H1 (cell line): ENCODE results near the gene BRIP1. TPM values are rescaled to one million over a fixed set of nuclear protein-coding genes. Genes with fewer than 3 reads are reported as not detected.

ENCODE experiments used
- CTCF ChIA-PET: fragments of 300-600 bp; sonication (Branson Sonifier 250); formaldehyde crosslinking; loops from one replicate; lab custom pipeline; 2021; ENCODE audit not compliant: partially characterized antibody; lab: Charles Lee
- POLR2A ChIA-PET: fragments of 300-600 bp; sonication (Branson Sonifier 250); formaldehyde crosslinking; loops from one replicate; lab custom pipeline; 2021; ENCODE audit warnings: inconsistent platforms; ENCODE audit not compliant: partially characterized antibody; lab: Charles Lee
- DNase-seq, 2 experiments: peaks; one replicate each; pipeline versions ENCODE4 v3.0.0 to v3.0.0-alpha.2; 2010 to 2022; ENCODE audit warnings: low spot score in 2 of 2, low read depth in 1 of 2, mixed read lengths in 1 of 2
- FAIRE-seq: peaks from 2 replicates; lab custom pipeline; 2011; peaks lifted over from hg19 to GRCh38; lab: Jason Lieb, UNC
- H2AFZ ChIP-seq: 2 replicates; pipeline ENCODE4 v1.8.1; 2012; ENCODE audit warnings: low read length, inconsistent platforms
- H2AK5ac ChIP-seq: 2 replicates; pipeline ENCODE4 v1.6.1; 2013; ENCODE audit warnings: low read depth, low read length
- H2BK120ac ChIP-seq: replicated peaks from 2 replicates; pipeline ENCODE3; 2013; ENCODE audit warnings: low read depth, low read length, inconsistent platforms
- H2BK12ac ChIP-seq: 2 replicates; pipeline ENCODE4 v1.6.1; 2013; ENCODE audit warnings: low read depth, low read length
- H2BK15ac ChIP-seq: 2 replicates; pipeline ENCODE4 v1.6.1; 2013; ENCODE audit warnings: low read length
- H2BK20ac ChIP-seq: 2 replicates; pipeline ENCODE4 v1.6.1; 2013; ENCODE audit warnings: low read length
- H2BK5ac ChIP-seq: 2 replicates; pipeline ENCODE4 v1.6.1; 2013; ENCODE audit warnings: low read depth, low read length
- H3K14ac ChIP-seq: 2 replicates; pipeline ENCODE4 v1.6.1; 2013; ENCODE audit warnings: inconsistent platforms; ENCODE audit not compliant: insufficient read length
- H3K18ac ChIP-seq: 2 replicates; pipeline ENCODE4 v1.6.1; 2013; ENCODE audit warnings: low read length; ENCODE audit errors: extremely low read depth
- H3K23ac ChIP-seq: 2 replicates; pipeline ENCODE4 v1.6.1; 2013; ENCODE audit warnings: inconsistent platforms; ENCODE audit not compliant: insufficient read length
- H3K23me2 ChIP-seq: 2 replicates; pipeline ENCODE4 v1.6.1; 2013; ENCODE audit warnings: low read depth, low read length
- H3K27ac ChIP-seq: 2 replicates; pipeline ENCODE4 v1.6.1; 2011; ENCODE audit warnings: low read depth, low read length, inconsistent platforms
- H3K27me3 ChIP-seq, 4 experiments: replicated peaks in 1 of 4; 1 replicate in 1 of 4; 2 replicates in 3 of 4; pipeline versions ENCODE4 v1.6.1 to v1.8.1; 2011 to 2013; ENCODE audit warnings: low read length in 3 of 4, mild to moderate bottlenecking in 3 of 4, inconsistent platforms in 2 of 4, mixed read lengths in 2 of 4, moderate library complexity in 1 of 4; ENCODE audit not compliant: control insufficient read depth in 3 of 4, insufficient read depth in 3 of 4; ENCODE audit errors: extremely low read depth in 1 of 4
- H3K36me3 ChIP-seq, 4 experiments: 2 replicates each; pipeline versions ENCODE4 v1.6.1 to v1.8.1; 2011 to 2013; ENCODE audit warnings: mild to moderate bottlenecking in 4 of 4, low read length in 3 of 4, moderate library complexity in 2 of 4, control low read depth in 1 of 4, inconsistent platforms in 1 of 4; ENCODE audit not compliant: insufficient read depth in 4 of 4, control insufficient read depth in 2 of 4
- H3K4ac ChIP-seq: replicated peaks from 2 replicates; pipeline ENCODE3; 2013; ENCODE audit warnings: low read length, low read depth, mixed read lengths, inconsistent platforms; ENCODE audit not compliant: insufficient read length
- H3K4me1 ChIP-seq, 4 experiments: replicated peaks in 1 of 4; 1 replicate in 1 of 4; 2 replicates in 3 of 4; pipeline versions ENCODE4 v1.6.1 to v1.8.1; 2011 to 2013; ENCODE audit warnings: low read length in 3 of 4, inconsistent platforms in 2 of 4, mixed read lengths in 1 of 4; ENCODE audit not compliant: insufficient read depth in 4 of 4, control insufficient read depth in 3 of 4
- H3K4me2 ChIP-seq, 2 experiments: 2 replicates each; pipeline versions ENCODE4 v1.6.1 to v1.8.1; 2011 to 2013; ENCODE audit warnings: low read depth in 2 of 2, low read length in 2 of 2, control low read depth in 1 of 2, inconsistent platforms in 1 of 2, mild to moderate bottlenecking in 1 of 2; ENCODE audit not compliant: insufficient read depth in 1 of 2
- H3K4me3 ChIP-seq, 4 experiments: fragments of 200-600, 300-600 bp in 1 of 4; sonication (generic), shearing (Covaris generic), sonication (Bioruptor Twin) in 1 of 4; 2 replicates each; pipeline versions ENCODE4 v1.5.1 to v1.8.1; 2011 to 2016; ENCODE audit warnings: low read length in 4 of 4, low read depth in 3 of 4, control low read depth in 2 of 4, inconsistent platforms in 2 of 4, mild to moderate bottlenecking in 2 of 4, mixed read lengths in 1 of 4, moderate library complexity in 1 of 4; ENCODE audit not compliant: insufficient read depth in 2 of 4; ENCODE audit errors: extremely low read depth in 1 of 4
- H3K56ac ChIP-seq: replicated peaks from 2 replicates; pipeline ENCODE3; 2013; ENCODE audit warnings: low read depth, mild to moderate bottlenecking, mixed read lengths, low read length, inconsistent platforms; ENCODE audit not compliant: insufficient read length
- H3K79me1 ChIP-seq: 2 replicates; pipeline ENCODE4 v1.6.1; 2013; ENCODE audit warnings: low read depth, low read length, control low read depth
- H3K79me2 ChIP-seq, 2 experiments: 2 replicates each; pipeline versions ENCODE4 v1.6.1 to v1.8.1; 2012 to 2013; ENCODE audit warnings: low read length in 2 of 2, mild to moderate bottlenecking in 2 of 2, inconsistent platforms in 1 of 2; ENCODE audit not compliant: insufficient read depth in 2 of 2, control insufficient read depth in 1 of 2
- H3K9ac ChIP-seq, 4 experiments: replicated peaks in 1 of 4; 1 replicate in 1 of 4; 2 replicates in 3 of 4; pipeline versions ENCODE4 v1.6.1 to v1.8.1; 2011 to 2013; ENCODE audit warnings: low read depth in 3 of 4, low read length in 3 of 4, control low read depth in 2 of 4, mild to moderate bottlenecking in 2 of 4, moderate library complexity in 2 of 4, inconsistent platforms in 1 of 4; ENCODE audit errors: extremely low read depth in 1 of 4
- H3K9me3 ChIP-seq, 2 experiments: 2 replicates each; pipeline versions ENCODE4 v1.6.1 to v1.8.1; 2012 to 2013; ENCODE audit warnings: mild to moderate bottlenecking in 2 of 2, moderate library complexity in 2 of 2, control low read depth in 1 of 2, inconsistent platforms in 1 of 2, low read depth in 1 of 2, low read length in 1 of 2, mixed read lengths in 1 of 2; ENCODE audit not compliant: insufficient read depth in 2 of 2
- H4K20me1 ChIP-seq, 2 experiments: replicated peaks in 1 of 2; 2 replicates each; pipeline versions ENCODE3 to v1.8.1; 2011 to 2013; ENCODE audit warnings: inconsistent platforms in 2 of 2, low read length in 2 of 2, mild to moderate bottlenecking in 1 of 2; ENCODE audit not compliant: insufficient read depth in 2 of 2, control insufficient read depth in 1 of 2
- H4K5ac ChIP-seq: 2 replicates; pipeline ENCODE4 v1.6.1; 2013; ENCODE audit warnings: low read length, low read depth, mixed read lengths, inconsistent platforms; ENCODE audit not compliant: insufficient read length
- H4K8ac ChIP-seq: 2 replicates; pipeline ENCODE4 v1.8.0; 2013; ENCODE audit warnings: mild to moderate bottlenecking, moderate library complexity, low read length, inconsistent platforms; ENCODE audit not compliant: insufficient read depth; ENCODE audit errors: extremely low read depth
- H4K91ac ChIP-seq: replicated peaks from 2 replicates; pipeline ENCODE3; 2013; ENCODE audit warnings: low read length, mixed read lengths, inconsistent platforms; ENCODE audit not compliant: insufficient read length
- ATF3 ChIP-seq: IDR thresholded peaks from 2 replicates; pipeline ENCODE4 v1.6.1; 2011; ENCODE audit warnings: low read depth, mild to moderate bottlenecking, low read length; ENCODE audit not compliant: insufficient read depth
- BACH1 ChIP-seq: IDR thresholded peaks from 2 replicates; pipeline ENCODE4 v1.6.1; 2012; ENCODE audit warnings: low read length, improper control_type of control experiment
- CBX5 ChIP-seq: fragments of 300-800, 300-1000 bp; sonication (generic); IDR thresholded peaks from 2 replicates; pipeline ENCODE4 v1.7.1; 2016; ENCODE audit warnings: antibody characterized with exemption, low read length, low read depth
- E2F6 ChIP-seq: IDR thresholded peaks from 2 replicates; pipeline ENCODE4 v1.6.1; 2012; ENCODE audit warnings: inconsistent platforms
- EGR1 ChIP-seq: IDR thresholded peaks from 2 replicates; pipeline ENCODE4 v1.6.1; 2011; ENCODE audit warnings: low read depth, low read length, borderline replicate concordance
- GTF2F1 ChIP-seq: IDR thresholded peaks from 2 replicates; pipeline ENCODE4 v1.6.1; 2012; ENCODE audit warnings: low read depth, low read length, improper control_type of control experiment, borderline replicate concordance
- JUND ChIP-seq: IDR thresholded peaks from 2 replicates; pipeline ENCODE4 v1.6.1; 2011; ENCODE audit warnings: mild to moderate bottlenecking, improper control_type of control experiment, low read length
- MAFK ChIP-seq: IDR thresholded peaks from 2 replicates; pipeline ENCODE4 v1.6.1; 2012; ENCODE audit warnings: low read depth, mild to moderate bottlenecking, improper control_type of control experiment, low read length
- NRF1 ChIP-seq: IDR thresholded peaks from 2 replicates; pipeline ENCODE4 v1.6.1; 2011; ENCODE audit warnings: mild to moderate bottlenecking, low read depth, low read length, improper control_type of control experiment
- RBBP5 ChIP-seq: IDR thresholded peaks from 2 replicates; pipeline ENCODE4 v1.7.1; 2012; ENCODE audit warnings: low read depth, mild to moderate bottlenecking, inconsistent platforms, low read length, moderate library complexity, borderline replicate concordance
- RFX5 ChIP-seq: IDR thresholded peaks from 2 replicates; pipeline ENCODE4 v1.6.1; 2011; ENCODE audit warnings: low read depth, low read length, improper control_type of control experiment, borderline replicate concordance
- RNF2 ChIP-seq: fragments of 200-900, 300-1000 bp; sonication (generic); IDR thresholded peaks from 2 replicates; pipeline ENCODE4 v1.7.1; 2016; ENCODE audit warnings: borderline replicate concordance, low read depth, mild to moderate bottlenecking, antibody characterized with exemption, low read length; ENCODE audit not compliant: poor library complexity, severe bottlenecking; ENCODE audit errors: missing control alignments
- SIN3A ChIP-seq, 2 experiments: IDR thresholded peaks in 1 of 2; conservative IDR thresholded peaks in 1 of 2; 2 replicates each; pipeline ENCODE4 v1.6.1; 2011 to 2012; ENCODE audit warnings: low read length in 2 of 2, improper control_type of control experiment in 1 of 2, low read depth in 1 of 2, mild to moderate bottlenecking in 1 of 2
- SUZ12 ChIP-seq: fragments of 200-600 bp; sonication (generic); IDR thresholded peaks from 2 replicates; pipeline ENCODE4 v1.6.1; 2012; ENCODE audit warnings: mild to moderate bottlenecking, inconsistent platforms, low read length, moderate library complexity, mixed read lengths
- polyA plus RNA-seq, 7 experiments: library from polyadenylated mRNA; depleted of rRNA in 3 of 7; stranded (reverse) in 5 of 7; unstranded in 2 of 7; fragments of >200 nt in 5 of 7; fragments of 200-250 nt in 2 of 7; gene quantifications; 1 replicate in 5 of 7; 2 replicates in 1 of 7; 4 replicates in 1 of 7; pipeline versions ENCODE4 v1.2.1 to v1.2.3, GENCODE V29; 2011 to 2013; ENCODE audit warnings: missing spikeins in 2 of 7, mixed read lengths in 2 of 7
- total RNA-seq: library from RNA; stranded (reverse); fragmentation: NEBNext Ultra II Directional; extraction: Animal tissue kit (Norgen Biotek cat#: 25700); gene quantifications from 2 replicates; pipeline ENCODE4 v1.2.1, GENCODE V29; 2021

Gene BRIP1
- total and polyA plus RNA-seq, 2 of the 8 experiments (the other 6 are each of a cell fraction or from before 2014, with no cell fraction given): 5.8 to 19.2 TPM

- FAIRE-seq: no peak
- CTCF ChIA-PET: no interaction called here
- TF ChIP-seq JUND: no peak
- no peak for TF ChIP-seq SUZ12
- no peak for TF ChIP-seq RFX5
- no peak for TF ChIP-seq EGR1
- no peak for TF ChIP-seq RBBP5
- no peak for TF ChIP-seq E2F6
- TF ChIP-seq NRF1: no peak
- TF ChIP-seq RNF2: no peak
- no peak for TF ChIP-seq CBX5
- TF ChIP-seq MAFK: no peak
- TF ChIP-seq ATF3: no peak
- no peak for TF ChIP-seq GTF2F1
- no peak for TF ChIP-seq SIN3A (conservative IDR thresholded peaks at IDR 0.05 in 1 of 2, IDR thresholded peaks at IDR 0.05 in 1 of 2; ENCODE audit: low read depth in 1 of 2, low read length in 2 of 2)
- no peak for TF ChIP-seq BACH1
Measured at GRCh38 chr17:61739002-61739401, 124.3 kb downstream of the BRIP1 start.

More at GRCh38 chr17:61739002-61739401, 124.3 kb downstream of the BRIP1 start:
- H4K91ac ChIP-seq: no peak overlapping the region
- H2AK5ac ChIP-seq: no peak overlapping the region
- H3K9ac ChIP-seq: no peak overlapping the region
- H3K79me2 ChIP-seq: no peaks in the 10 kb centered on the region
- H4K5ac ChIP-seq: no peak overlapping the region
- no peak overlapping the region for H3K27ac ChIP-seq
- H3K56ac ChIP-seq: no peak overlapping the region
- H3K36me3 ChIP-seq: peaks cover 0 to 17% (median 9%) of the 10 kb centered on the region in 4 experiments; a peak in 6 of 8 replicates
- H4K20me1 ChIP-seq: no peaks in the 10 kb centered on the region
- no peak overlapping the region for H3K4me3 ChIP-seq
- no peaks in the 10 kb centered on the region for H3K4me1 ChIP-seq
- H4K8ac ChIP-seq: no peak overlapping the region
- no peak overlapping the region for H2BK15ac ChIP-seq
- no peak overlapping the region for H3K23ac ChIP-seq
- no peak overlapping the region for H2BK120ac ChIP-seq
- H3K27me3 ChIP-seq: no peaks in the 10 kb centered on the region
- DNase-seq: no peak
- no peaks in the 10 kb centered on the region for H3K79me1 ChIP-seq
- no peak overlapping the region for H2BK20ac ChIP-seq
- H2BK5ac ChIP-seq: no peak overlapping the region
- POLR2A ChIA-PET: no interaction called here
- H3K9me3 ChIP-seq: 0 out of 4 replicates have a peak, but pooled peaks cover 0 to 2% of the 10 kb centered on the region in 2 experiments
- no peak overlapping the region for H3K14ac ChIP-seq
- no peak overlapping the region for H2AFZ ChIP-seq
- H3K4ac ChIP-seq: no peak overlapping the region
- no peaks in the 10 kb centered on the region for H3K23me2 ChIP-seq
- H3K4me2 ChIP-seq: no peak overlapping the region
- no peak overlapping the region for H2BK12ac ChIP-seq
- no peak overlapping the region for H3K18ac ChIP-seq
